Subcutaneous abdominal adipose tissue (tissue), 5 donors: ENCODE results near the gene YPEL5.
"Not testable (repeated sequence)": the region's sequence is repeated elsewhere in the genome, so short reads cannot be mapped to it uniquely, and the experiment has no call there.

Experiments
- H3K27ac ChIP-seq: one replicate; pipeline ENCODE4 v1.7.0; 2013; ENCODE audit warnings: low read depth, mild to moderate bottlenecking, inconsistent platforms, low read length, moderate library complexity
- H3K27me3 ChIP-seq, 5 donors: one replicate each; pipeline ENCODE4 v1.7.0; 2013; ENCODE audit warnings: low read length in 5 of 5, inconsistent platforms in 1 of 5; ENCODE audit not compliant: control insufficient read depth in 5 of 5, insufficient read depth in 4 of 5
- H3K36me3 ChIP-seq, 5 donors: one replicate each; pipeline ENCODE4 v1.7.0; 2013; ENCODE audit warnings: low read length in 5 of 5; ENCODE audit not compliant: control insufficient read depth in 5 of 5, insufficient read depth in 5 of 5
- H3K4me1 ChIP-seq, 5 donors: one replicate each; pipeline ENCODE4 v1.7.0; 2013; ENCODE audit warnings: low read length in 5 of 5, mild to moderate bottlenecking in 3 of 5, moderate library complexity in 1 of 5; ENCODE audit not compliant: control insufficient read depth in 5 of 5, insufficient read depth in 5 of 5
- H3K4me3 ChIP-seq, 5 donors: one replicate each; pipeline ENCODE4 v1.7.0; 2013; ENCODE audit warnings: low read length in 5 of 5, low read depth in 1 of 5
- H3K9ac ChIP-seq, 5 donors: one replicate each; pipeline ENCODE4 v1.7.0; 2013; ENCODE audit warnings: low read length in 5 of 5, mild to moderate bottlenecking in 4 of 5, moderate library complexity in 3 of 5
- H3K9me3 ChIP-seq, 5 donors: one replicate each; pipeline ENCODE4 v1.7.0; 2013; ENCODE audit warnings: low read length in 5 of 5; ENCODE audit not compliant: control insufficient read depth in 5 of 5
- donor health status: healthy.
- donor health status: healthy.
- donor health status: healthy.
- donor health status: healthy.
- donor health status: healthy.

Gene YPEL5

GRCh38 chr2:30110773-30111172 is 36.0 kb upstream of the YPEL5 start:
- no peak overlapping the region for H3K9ac ChIP-seq
- H3K4me3 ChIP-seq = no peak overlapping the region
- peaks cover 0 to 4% (median 0%) of the 10 kb centered on the region in 5 donors for H3K27me3 ChIP-seq
- H3K27ac ChIP-seq = no peak overlapping the region
- H3K9me3 ChIP-seq = no peaks in the 10 kb centered on the region
- H3K4me1 ChIP-seq = peaks cover 0 to 7% (median 3%) of the 10 kb centered on the region in 5 donors
- H3K36me3 ChIP-seq = no peaks in the 10 kb centered on the region

GRCh38 chr2:30111186-30111585 is 35.6 kb upstream of the YPEL5 start:
- not testable (repeated sequence) for H3K27ac ChIP-seq, H3K36me3 ChIP-seq, H3K9me3 ChIP-seq, H3K9ac ChIP-seq, H3K27me3 ChIP-seq, H3K4me3 ChIP-seq, H3K4me1 ChIP-seq

GRCh38 chr2:30112561-30112960 is 34.2 kb upstream of the YPEL5 start:
- Histone ChIP-seq H3K4me1 (peaks cover 0 to 7% (median 3%) of the 10 kb centered on the region in 5 donors), H3K27me3 (peaks cover 0 to 4% (median 0%) of the 10 kb centered on the region in 5 donors), H3K9ac (no peak overlapping the region), H3K9me3 (no peaks in the 10 kb centered on the region), H3K4me3 (no peak overlapping the region), H3K27ac (no peak overlapping the region), H3K36me3 (no peaks in the 10 kb centered on the region)

GRCh38 chr2:30113617-30114293 is 33.1 kb upstream of the YPEL5 start:
- no peak overlapping the region for H3K4me3 ChIP-seq
- no peak overlapping the region for H3K9ac ChIP-seq
- H3K4me1 ChIP-seq = peaks cover 0 to 7% (median 3%) of the 10 kb centered on the region in 5 donors
- peaks cover 0 to 3% (median 0%) of the 10 kb centered on the region in 5 donors for H3K27me3 ChIP-seq
- H3K9me3 ChIP-seq = no peaks in the 10 kb centered on the region
- H3K36me3 ChIP-seq = no peaks in the 10 kb centered on the region
- H3K27ac ChIP-seq = no peak overlapping the region

- no peak overlapping the region for H3K27ac ChIP-seq
Measured at GRCh38 chr2:30115141-30115980, 31.4 kb upstream of the YPEL5 start.

GRCh38 chr2:30115981-30116285 is 30.9 kb upstream of the YPEL5 start:
- Histone ChIP-seq H3K9ac (no peak overlapping the region), H3K36me3 (no peaks in the 10 kb centered on the region), H3K27ac (no peak overlapping the region), H3K27me3 (no peaks in the 10 kb centered on the region), H3K9me3 (no peaks in the 10 kb centered on the region), H3K4me1 (peaks cover 0 to 7% (median 3%) of the 10 kb centered on the region in 5 donors), H3K4me3 (no peak overlapping the region)

More at GRCh38 chr2:30115141-30115980, 31.4 kb upstream of the YPEL5 start:
- H3K36me3 ChIP-seq = no peaks in the 10 kb centered on the region
- H3K4me1 ChIP-seq = peaks cover 0 to 7% (median 3%) of the 10 kb centered on the region in 5 donors
- H3K9me3 ChIP-seq = no peaks in the 10 kb centered on the region
- no peaks in the 10 kb centered on the region for H3K27me3 ChIP-seq
- no peak overlapping the region for H3K9ac ChIP-seq
- no peak overlapping the region for H3K4me3 ChIP-seq

GRCh38 chr2:30122362-30122761 is 24.4 kb upstream of the YPEL5 start:
- Histone ChIP-seq H3K4me3 (no peak overlapping the region), H3K9me3 (no peaks in the 10 kb centered on the region), H3K27ac (no peak overlapping the region), H3K36me3 (no peaks in the 10 kb centered on the region), H3K9ac (no peak overlapping the region), H3K27me3 (no peaks in the 10 kb centered on the region), H3K4me1 (peaks cover 0 to 1% (median 0%) of the 10 kb centered on the region in 5 donors)

- no peak overlapping the region for H3K27ac ChIP-seq
- H3K9me3 ChIP-seq = no peaks in the 10 kb centered on the region
- H3K9ac ChIP-seq = no peak overlapping the region
- H3K4me3 ChIP-seq = no peak overlapping the region
- peaks cover 0 to 14% (median 7%) of the 10 kb centered on the region in 5 donors for H3K4me1 ChIP-seq
- no peaks in the 10 kb centered on the region for H3K36me3 ChIP-seq
- no peaks in the 10 kb centered on the region for H3K27me3 ChIP-seq
Measured at GRCh38 chr2:30127016-30127893, 19.6 kb upstream of the YPEL5 start.

- H3K27ac ChIP-seq = no peak overlapping the region
- H3K4me1 ChIP-seq = peaks cover 0 to 18% (median 7%) of the 10 kb centered on the region in 5 donors
- peaks cover 0 to 2% (median 0%) of the 10 kb centered on the region in 5 donors for H3K27me3 ChIP-seq
- no peak overlapping the region for H3K9ac ChIP-seq
- H3K9me3 ChIP-seq = no peaks in the 10 kb centered on the region
- H3K36me3 ChIP-seq = no peaks in the 10 kb centered on the region
- H3K4me3 ChIP-seq = no peak overlapping the region
Measured at GRCh38 chr2:30134582-30134981, 12.2 kb upstream of the YPEL5 start.
